Panc1 (cell line): ENCODE data around the gene PPP1R1C.

Experiments used
- CTCF ChIP-seq: fragments of 450-650 bp; IDR thresholded peaks from 2 replicates; pipeline ENCODE4 v1.5.1; 2017; ENCODE audit warnings: mild to moderate bottlenecking
- POLR2AphosphoS5 ChIP-seq: IDR thresholded peaks from 2 replicates; pipeline ENCODE4 v1.6.1; 2012; ENCODE audit warnings: mild to moderate bottlenecking, low read depth, low read length, moderate library complexity
- TCF7L2 ChIP-seq: IDR thresholded peaks from 2 replicates; pipeline ENCODE4 v1.6.1; 2011; ENCODE audit warnings: mild to moderate bottlenecking, low read depth, low read length, inconsistent platforms

GRCh38 chr2:181998041-181998835, 12.6 kb downstream of the PPP1R1C start:
- TF ChIP-seq CTCF (no peak), TCF7L2 (no peak), POLR2AphosphoS5 (no peak)
